ENCODE results near the gene GABPA. TPM values are rescaled to one million over a fixed set of nuclear protein-coding genes. Genes with fewer than 3 reads are reported as not detected.

The GABPA gene
- total and polyA plus RNA-seq, 9 of the 15 experiments (the other 6 are each of a cell fraction or from before 2014, with no cell fraction given): 8.9 to 35.7 (median 22.8) TPM

GRCh38 chr21:25734904-25735645 lies at the start of gene GABPA, which contains the start of gene ATP5PF (continued):
- TF ChIP-seq NCOA2 (IDR thresholded peaks at IDR 0.05; ENCODE audit: partially characterized antibody in 2 of 2) (no peak), BRF1 (IDR thresholded peaks at IDR 0.05; ENCODE audit: borderline replicate concordance, extremely low read depth, insufficient read length) (no peak), RFX5 (IDR thresholded peaks at IDR 0.05; ENCODE audit: low read depth, low read length) (no peak), NRF1 (conservative IDR thresholded peaks at IDR 0.05 in 1 of 2, IDR thresholded peaks at IDR 0.05 in 1 of 2) (peak; percentile 91 to 92), ZNF77 (CRISPR knock-in tag; IDR thresholded peaks at IDR 0.05) (no peak), GABPB1 (CRISPR knock-in tag; IDR thresholded peaks at IDR 0.05) (peak; percentile 100), NUFIP1 (IDR thresholded peaks at IDR 0.05; ENCODE audit: partially characterized antibody) (no peak), ZBTB7A (IDR thresholded peaks at IDR 0.05; ENCODE audit: borderline replicate concordance, control insufficient read depth, low read depth, low read length) (0 out of 2 replicates have a peak, but pooled peaks have one; percentile 24), FOXJ3 (CRISPR knock-in tag; IDR thresholded peaks at IDR 0.05) (no peak), LARP7 (IDR thresholded peaks at IDR 0.05) (no peak), SMC3 (conservative IDR thresholded peaks at IDR 0.05; ENCODE audit: insufficient read depth, low read depth, low read length) (no peak), CBFA2T3 (IDR thresholded peaks at IDR 0.05) (0 out of 2 replicates have a peak, but pooled peaks have one; percentile 2), OTX1 (CRISPR knock-in tag; IDR thresholded peaks at IDR 0.05) (0 out of 2 replicates have a peak, but pooled peaks have one; percentile 6), SMAD4 (CRISPR knock-in tag; conservative IDR thresholded peaks at IDR 0.05) (peak; percentile 82), HMG20B (CRISPR knock-in tag; IDR thresholded peaks at IDR 0.05) (no peak), ZNF318 (IDR thresholded peaks at IDR 0.05; ENCODE audit: borderline replicate concordance in 1 of 2, low read depth in 1 of 2) (peak in 1 of 2 experiments; percentile 52; a peak in 2 of 4 replicates), CBX3 (IDR thresholded peaks at IDR 0.05; ENCODE audit: borderline replicate concordance in 1 of 2, low read length in 2 of 2) (peak in 1 of 2 experiments; percentile 58; a peak in 1 of 3 replicates)
- TF ChIP-seq, protein P1, sequence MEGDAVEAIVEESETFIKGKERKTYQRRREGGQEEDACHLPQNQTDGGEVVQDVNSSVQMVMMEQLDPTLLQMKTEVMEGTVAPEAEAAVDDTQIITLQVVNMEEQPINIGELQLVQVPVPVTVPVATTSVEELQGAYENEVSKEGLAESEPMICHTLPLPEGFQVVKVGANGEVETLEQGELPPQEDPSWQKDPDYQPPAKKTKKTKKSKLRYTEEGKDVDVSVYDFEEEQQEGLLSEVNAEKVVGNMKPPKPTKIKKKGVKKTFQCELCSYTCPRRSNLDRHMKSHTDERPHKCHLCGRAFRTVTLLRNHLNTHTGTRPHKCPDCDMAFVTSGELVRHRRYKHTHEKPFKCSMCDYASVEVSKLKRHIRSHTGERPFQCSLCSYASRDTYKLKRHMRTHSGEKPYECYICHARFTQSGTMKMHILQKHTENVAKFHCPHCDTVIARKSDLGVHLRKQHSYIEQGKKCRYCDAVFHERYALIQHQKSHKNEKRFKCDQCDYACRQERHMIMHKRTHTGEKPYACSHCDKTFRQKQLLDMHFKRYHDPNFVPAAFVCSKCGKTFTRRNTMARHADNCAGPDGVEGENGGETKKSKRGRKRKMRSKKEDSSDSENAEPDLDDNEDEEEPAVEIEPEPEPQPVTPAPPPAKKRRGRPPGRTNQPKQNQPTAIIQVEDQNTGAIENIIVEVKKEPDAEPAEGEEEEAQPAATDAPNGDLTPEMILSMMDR (IDR thresholded peaks at IDR 0.05 in 2 of 3, conservative IDR thresholded peaks at IDR 0.05 in 1 of 3; ENCODE audit: insufficient read depth in 2 of 3, low read depth in 1 of 3, low read length in 3 of 3): peak in 1 of 3 experiments; percentile 3; a peak in 2 of 6 replicates
